ENCODE measurements around the gene LEKR1. TPM values are rescaled to one million over a fixed set of nuclear protein-coding genes. Genes with fewer than 3 reads are reported as not detected.

LEKR1 gene
- polyA plus RNA-seq, 1 donor from 2014 or later: 2.7 TPM

GRCh38 chr3:156981005-156981404 lies 154.9 kb downstream of the LEKR1 start:
- no peak for TF ChIP-seq POLR2AphosphoS5 (IDR thresholded peaks at IDR 0.05)
- no peak for TF ChIP-seq CTCF (IDR thresholded peaks at IDR 0.05; ENCODE audit: poor library complexity, severe bottlenecking)
- TF ChIP-seq EZH2 (IDR thresholded peaks at IDR 0.05; ENCODE audit: borderline replicate concordance, insufficient read depth, low read length, poor library complexity, severe bottlenecking): no peak
- no peak for TF ChIP-seq SMC3 (conservative IDR thresholded peaks at IDR 0.05; ENCODE audit: poor library complexity)
- TF ChIP-seq REST (IDR thresholded peaks at IDR 0.05; ENCODE audit: borderline replicate concordance): no peak
- TF ChIP-seq TAF1 (IDR thresholded peaks at IDR 0.05; ENCODE audit: low read depth): no peak
- TF ChIP-seq EP300 (conservative IDR thresholded peaks at IDR 0.05; ENCODE audit: poor library complexity, severe bottlenecking): no peak
- no peak for TF ChIP-seq RAD21 (conservative IDR thresholded peaks at IDR 0.05)
- no peak for TF ChIP-seq MXI1 (conservative IDR thresholded peaks at IDR 0.05; ENCODE audit: poor library complexity, severe bottlenecking)
- no peaks in the 10 kb centered on the region for H3K36me3 ChIP-seq (ENCODE audit: insufficient read depth, low read length)
- no peaks in the 10 kb centered on the region for H3F3A ChIP-seq (ENCODE audit: insufficient read depth, low read length, poor library complexity, severe bottlenecking)
- H3K9me3 ChIP-seq (ENCODE audit: low read length): no peaks in the 10 kb centered on the region
- no peaks in the 10 kb centered on the region for H3K9me2 ChIP-seq (ENCODE audit: insufficient read depth, low read length)
- no peak overlapping the region for H2AFZ ChIP-seq (ENCODE audit: low read depth, low read length)
- no peaks in the 10 kb centered on the region for H3K79me2 ChIP-seq (replicated peaks; ENCODE audit: insufficient read depth, low read length)
- no peak overlapping the region for H3K4me2 ChIP-seq (ENCODE audit: low read length)
- H3K27me3 ChIP-seq (ENCODE audit: insufficient read depth, low read depth, low read length): no peaks in the 10 kb centered on the region
- no peaks in the 10 kb centered on the region for H4K20me1 ChIP-seq (ENCODE audit: insufficient read depth)
- H3K9ac ChIP-seq (ENCODE audit: low read length): no peak overlapping the region
- no peak overlapping the region for H3K4me3 ChIP-seq (ENCODE audit: low read length)
- no peak overlapping the region for H3K27ac ChIP-seq (ENCODE audit: low read length)

- TF ChIP-seq EP300 (conservative IDR thresholded peaks at IDR 0.05; ENCODE audit: poor library complexity, severe bottlenecking) (no peak), POLR2AphosphoS5 (IDR thresholded peaks at IDR 0.05) (peak; percentile 34)
- H2AFZ ChIP-seq (ENCODE audit: low read depth, low read length): no peak overlapping the region
- H3K36me3 ChIP-seq (ENCODE audit: insufficient read depth, low read length): no peaks in the 10 kb centered on the region
- H3K79me2 ChIP-seq (replicated peaks; ENCODE audit: insufficient read depth, low read length): no peaks in the 10 kb centered on the region
- H3K9ac ChIP-seq (ENCODE audit: low read length): no peak overlapping the region
- H3K4me3 ChIP-seq (ENCODE audit: low read length): no peak overlapping the region
- H3K9me3 ChIP-seq (ENCODE audit: low read length): no peaks in the 10 kb centered on the region
- H4K20me1 ChIP-seq (ENCODE audit: insufficient read depth): no peaks in the 10 kb centered on the region
- H3F3A ChIP-seq (ENCODE audit: insufficient read depth, low read length, poor library complexity, severe bottlenecking): no peaks in the 10 kb centered on the region
- H3K27ac ChIP-seq (ENCODE audit: low read length): no peak overlapping the region
- H3K9me2 ChIP-seq (ENCODE audit: insufficient read depth, low read length): no peaks in the 10 kb centered on the region
- no peak overlapping the region for H3K4me2 ChIP-seq (ENCODE audit: low read length)
- H3K27me3 ChIP-seq (ENCODE audit: insufficient read depth, low read depth, low read length): no peaks in the 10 kb centered on the region
These were observed 157.4 kb downstream of the LEKR1 start for GRCh38 chr3:156983559-156983958.

- H2AFZ ChIP-seq (ENCODE audit: low read depth, low read length): no peak overlapping the region
- no peak overlapping the region for H3K9ac ChIP-seq (ENCODE audit: low read length)
- H4K20me1 ChIP-seq (ENCODE audit: insufficient read depth): no peaks in the 10 kb centered on the region
- TF ChIP-seq MXI1 (conservative IDR thresholded peaks at IDR 0.05; ENCODE audit: poor library complexity, severe bottlenecking): no peak
- TF ChIP-seq POLR2AphosphoS5 (IDR thresholded peaks at IDR 0.05): no peak
- no peak for TF ChIP-seq SMC3 (conservative IDR thresholded peaks at IDR 0.05; ENCODE audit: poor library complexity)
- no peak for TF ChIP-seq RAD21 (conservative IDR thresholded peaks at IDR 0.05)
- no peak for TF ChIP-seq CTCF (IDR thresholded peaks at IDR 0.05; ENCODE audit: poor library complexity, severe bottlenecking)
- TF ChIP-seq EZH2 (IDR thresholded peaks at IDR 0.05; ENCODE audit: borderline replicate concordance, insufficient read depth, low read length, poor library complexity, severe bottlenecking): no peak
- no peak for TF ChIP-seq REST (IDR thresholded peaks at IDR 0.05; ENCODE audit: borderline replicate concordance)
- TF ChIP-seq EP300 (conservative IDR thresholded peaks at IDR 0.05; ENCODE audit: poor library complexity, severe bottlenecking): no peak
- no peak for TF ChIP-seq TAF1 (IDR thresholded peaks at IDR 0.05; ENCODE audit: low read depth)
- no peak overlapping the region for H3K4me2 ChIP-seq (ENCODE audit: low read length)
- H3K9me2 ChIP-seq (ENCODE audit: insufficient read depth, low read length): no peaks in the 10 kb centered on the region
- no peaks in the 10 kb centered on the region for H3K9me3 ChIP-seq (ENCODE audit: low read length)
- H3K27ac ChIP-seq (ENCODE audit: low read length): no peak overlapping the region
- H3F3A ChIP-seq (ENCODE audit: insufficient read depth, low read length, poor library complexity, severe bottlenecking): no peaks in the 10 kb centered on the region
- no peaks in the 10 kb centered on the region for H3K36me3 ChIP-seq (ENCODE audit: insufficient read depth, low read length)
- H3K4me3 ChIP-seq (ENCODE audit: low read length): no peak overlapping the region
- H3K79me2 ChIP-seq (replicated peaks; ENCODE audit: insufficient read depth, low read length): no peaks in the 10 kb centered on the region
- H3K27me3 ChIP-seq (ENCODE audit: insufficient read depth, low read depth, low read length): no peaks in the 10 kb centered on the region
These were observed 159.6 kb downstream of the LEKR1 start for GRCh38 chr3:156985711-156986110.

Data from neural cell (in vitro differentiated cells).